ENCODE measurements around the gene SPAG9.

SPAG9 gene

GRCh38 chr17:51120739-51121619 is at the start of gene SPAG9:
SPAG9 (minus strand) TSS chr17:51120868; CDS start chr17:51120656, 212 bp downstream.
- peak; percentile 93 for DNase-seq

GRCh38 chr17:51169340-51169739 is 48.7 kb upstream of the SPAG9 start:
- peak in 1 of 2 experiments; percentile 15 for DNase-seq

GRCh38 chr17:51166987-51167931 is 46.6 kb upstream of the SPAG9 start:
- peak; percentile 85 to 87 for DNase-seq

- DNase-seq: peak; percentile 85 to 88
Observed at GRCh38 chr17:51166198-51166986, 45.7 kb upstream of the SPAG9 start, which contains the start of gene NME2. NME2 (plus strand) TSS chr17:51166411; CDS start chr17:51166831, 420 bp downstream.

GRCh38 chr17:51165680-51166197 is 45.1 kb upstream of the SPAG9 start:
- DNase-seq: no peak

- DNase-seq: no peak
Observed at GRCh38 chr17:51164911-51165679, 44.4 kb upstream of the SPAG9 start.

GRCh38 chr17:51161541-51161940 is 40.9 kb upstream of the SPAG9 start:
- DNase-seq: peak in 1 of 2 experiments; percentile 5

- no peak for DNase-seq
Observed at GRCh38 chr17:51159604-51160003, 38.9 kb upstream of the SPAG9 start.

GRCh38 chr17:51155416-51155815 is 34.7 kb upstream of the SPAG9 start:
- DNase-seq: no peak

- DNase-seq: no peak
Observed at GRCh38 chr17:51154176-51154575, 33.5 kb upstream of the SPAG9 start.

GRCh38 chr17:51153210-51154072 is 32.8 kb upstream of the SPAG9 start, which contains the start of gene NME1:
NME1 (plus strand) TSS chr17:51153559; CDS start chr17:51155655, 2,096 bp downstream.
- DNase-seq: peak; percentile 100

- no peak for DNase-seq
Observed at GRCh38 chr17:51152766-51153209, 32.1 kb upstream of the SPAG9 start.

GRCh38 chr17:51150932-51151331 is 30.3 kb upstream of the SPAG9 start:
- no peak for DNase-seq

- no peak for DNase-seq
Observed at GRCh38 chr17:51149163-51149562, 28.5 kb upstream of the SPAG9 start.

GRCh38 chr17:51147650-51148049 is 27.0 kb upstream of the SPAG9 start:
- no peak for DNase-seq

GRCh38 chr17:51144266-51145022 is 23.8 kb upstream of the SPAG9 start:
- no peak for DNase-seq

GRCh38 chr17:51142597-51142996 is 21.9 kb upstream of the SPAG9 start:
- no peak for DNase-seq

- DNase-seq: no peak
Observed at GRCh38 chr17:51135956-51136355, 15.3 kb upstream of the SPAG9 start.

GRCh38 chr17:51133365-51133764 is 12.7 kb upstream of the SPAG9 start:
- no peak for DNase-seq

GRCh38 chr17:51132964-51133319 is 12.3 kb upstream of the SPAG9 start:
- no peak for DNase-seq

Measured in activated T-cell treated with anti-CD3 and anti-CD28 coated beads, Interleukin-2, amount 50 U/mL, for 48 hours (primary cell).